Uterine smooth muscle cell (primary cell): ENCODE data around the gene TMEM175. TPM values are rescaled to one million over a fixed set of nuclear protein-coding genes. Genes with fewer than 3 reads are reported as not detected.

Experiments
- total RNA-seq: library from RNA; depleted of rRNA; stranded (reverse); fragments of >200 nt; gene quantifications from 2 replicates; pipeline ENCODE4 v1.2.3, GENCODE V29; 2014

The TMEM175 gene
- total RNA-seq: 9.1 and 10.5 TPM in 2 replicates

GRCh38 chr4:931960-932712 lies at the start of gene TMEM175, which contains the start of gene GAK:
Gene TMEM175, plus strand, starts transcription at chr4:932460. Its CDS starts 15,280 bp downstream, at chr4:947740.
Gene GAK, minus strand, starts transcription at chr4:932316. Its CDS starts 129 bp downstream, at chr4:932187.

GRCh38 chr4:973431-974397 lies 41.5 kb downstream of the TMEM175 start, which contains the start of gene DGKQ:
Gene DGKQ, minus strand, starts transcription at chr4:973569. Its CDS starts 87 bp downstream, at chr4:973482.

GRCh38 chr4:986879-987623 lies 54.8 kb downstream of the TMEM175 start, which contains the start of gene IDUA:
Gene IDUA, plus strand, starts transcription at chr4:987044. Its CDS starts 41 bp downstream, at chr4:987085.

GRCh38 chr4:993111-994029 lies 61.1 kb downstream of the TMEM175 start, which contains the start of gene SLC26A1:
Gene SLC26A1, minus strand, starts transcription at chr4:993404. Its CDS starts 1,701 bp downstream, at chr4:991703.

Other genes with a start within 250 kb of the TMEM175 start
- gene SLC49A3, start 243.3 kb upstream of the TMEM175 start, total RNA-seq: 0.55 and 1.00 TPM in 2 replicates
- 35.0 and 45.2 TPM in 2 replicates for gene PCGF3, start 226.6 kb upstream of the TMEM175 start, total RNA-seq
- gene CPLX1, start 106.3 kb upstream of the TMEM175 start, total RNA-seq: under 0.01 TPM in 1 of 2 replicates, not detected in the other
- 57.1 and 66.0 TPM in 2 replicates for gene GAK, start 144 bp upstream of the TMEM175 start, total RNA-seq
- gene DGKQ, start 41.1 kb downstream of the TMEM175 start, total RNA-seq: 19.7 and 25.6 TPM in 2 replicates
- 8.2 and 14.0 TPM in 2 replicates for gene IDUA, start 54.6 kb downstream of the TMEM175 start, total RNA-seq
- not detected in 2 replicates for gene SLC26A1, start 60.9 kb downstream of the TMEM175 start, total RNA-seq
- 7.1 and 10.1 TPM in 2 replicates for gene FGFRL1, start 79.2 kb downstream of the TMEM175 start, total RNA-seq
- 0.44 and 2.0 TPM in 2 replicates for gene RNF212, start 181.1 kb downstream of the TMEM175 start, total RNA-seq
- gene SPON2, start 240.1 kb downstream of the TMEM175 start, total RNA-seq: 216 and 281 TPM in 2 replicates